GM18519 (cell line): ENCODE measurements around the gene TMEM63A.
A peak's percentile ranks its signal among the peaks of the same experiment; 100 is the strongest.

Source experiments
- ATAC-seq: cut with Tn5 transposase; IDR thresholded peaks from one replicate; pipeline ENCODE4 v1.9.1; 2021; ENCODE audit warnings: mild to moderate bottlenecking, moderate library complexity; ENCODE audit not compliant: unreplicated experiment, low FRiP score

The TMEM63A gene

DNA sequence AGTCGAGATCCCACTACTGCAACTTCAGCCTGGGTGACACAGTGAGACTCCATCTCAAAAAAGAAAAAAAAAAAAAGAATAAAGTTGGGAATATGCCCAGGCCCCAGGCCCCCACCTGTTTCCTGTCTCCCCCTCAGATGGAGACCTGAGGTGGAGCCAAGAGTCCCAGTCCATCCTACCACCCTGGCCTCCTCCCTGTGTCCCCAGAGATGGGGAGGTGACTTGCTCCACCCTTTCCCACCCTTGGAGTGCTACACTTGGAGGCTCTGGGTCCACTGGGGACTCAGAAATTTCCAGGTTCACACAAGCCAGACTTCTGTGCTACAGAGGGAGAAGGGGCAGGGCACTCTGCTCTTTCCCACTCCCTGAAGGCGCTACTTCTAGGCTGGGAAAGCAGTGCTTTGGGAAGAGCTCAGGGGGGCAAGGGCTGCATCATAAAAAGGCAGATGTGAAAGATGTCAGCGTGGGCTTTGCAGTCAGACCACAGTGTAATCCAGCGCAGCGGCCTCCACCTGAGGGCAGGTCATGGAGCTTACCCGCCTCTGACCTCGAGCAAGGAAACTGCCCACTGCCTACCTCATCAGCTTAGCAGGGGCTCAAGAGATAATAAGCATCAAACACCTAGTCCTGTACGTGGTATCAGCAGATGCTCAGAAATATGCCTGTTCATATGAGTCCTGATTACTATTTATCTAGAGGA, 13.4 kb downstream of the TMEM63A start:
- ATAC-seq, result no peak

DNA sequence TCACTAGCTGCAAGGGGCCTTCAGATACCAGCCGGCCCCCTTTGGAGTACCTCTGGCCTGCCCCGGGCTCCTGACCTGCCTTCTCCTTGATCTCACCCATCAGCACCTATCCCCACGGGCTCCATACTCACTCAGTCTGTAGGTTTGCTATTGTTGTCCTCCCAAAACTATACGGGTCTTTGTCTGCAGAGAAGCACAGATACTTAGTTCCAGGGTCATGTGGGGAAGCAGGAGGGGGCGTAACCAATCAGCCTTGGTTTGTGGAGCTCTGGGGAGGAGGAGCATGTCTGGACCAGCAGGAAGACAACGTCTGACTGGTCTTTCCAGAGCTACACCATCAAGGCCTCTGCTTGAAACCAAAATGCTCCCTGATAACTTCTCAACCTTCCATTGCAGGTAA, 15.2 kb downstream of the TMEM63A start:
- ATAC-seq, result no peak

DNA sequence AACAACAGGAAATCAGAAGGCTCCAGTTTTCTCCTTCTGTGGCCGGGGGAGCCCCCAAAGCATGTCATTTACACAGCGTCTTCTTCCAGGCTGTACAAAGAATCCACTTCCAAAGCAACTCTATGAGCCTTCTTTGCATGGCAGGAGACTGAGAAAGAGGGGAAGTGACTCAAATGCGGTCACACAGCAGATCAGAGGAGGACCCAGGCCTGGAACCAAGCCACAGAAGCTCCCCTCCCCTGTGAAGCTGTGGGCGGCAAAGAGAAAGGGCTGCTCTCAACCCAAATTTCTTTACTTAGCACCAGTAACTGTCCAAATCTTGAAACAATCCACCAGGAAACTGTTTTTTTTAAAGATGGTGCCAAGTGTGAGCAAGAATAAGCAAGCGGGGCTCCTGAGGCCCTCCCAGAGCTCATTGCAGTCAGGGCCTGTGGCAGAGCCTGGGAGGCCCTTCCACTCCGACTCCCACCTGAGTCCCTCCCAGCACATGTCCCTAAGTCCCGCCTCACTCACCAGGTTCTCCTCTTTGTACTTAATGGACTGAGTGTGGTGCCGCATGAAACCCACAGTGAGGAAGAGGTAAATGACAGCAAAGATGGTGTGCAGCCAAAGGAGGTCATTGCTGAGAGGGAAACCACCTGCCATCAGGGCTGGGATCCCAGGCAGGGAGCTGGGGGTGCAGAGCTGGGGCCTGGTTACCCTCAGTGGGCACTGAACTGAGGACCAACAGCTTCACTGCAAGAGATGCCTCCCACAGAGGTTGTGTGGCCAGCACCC, 15.9 kb downstream of the TMEM63A start:
- no peak for ATAC-seq

DNA sequence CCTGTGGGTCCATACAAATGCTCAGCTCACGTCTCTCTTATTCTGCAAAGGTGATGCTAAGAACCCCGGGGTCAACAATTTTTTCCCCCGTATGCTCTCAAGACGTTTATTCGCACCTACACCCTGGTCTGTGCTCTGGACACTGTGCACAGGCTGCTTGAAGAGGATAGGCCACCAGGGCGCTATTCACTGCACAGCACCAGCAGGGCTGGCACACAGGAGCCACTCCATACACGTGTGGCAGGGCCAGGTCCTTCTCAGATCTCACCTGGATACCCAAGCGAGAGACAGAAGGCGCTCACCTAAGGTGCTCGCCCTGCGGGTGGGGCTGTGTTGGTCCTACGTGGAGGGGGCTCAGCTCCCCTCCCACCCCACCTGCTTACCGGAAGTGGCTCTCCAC, 16.7 kb downstream of the TMEM63A start:
- ATAC-seq, result no peak

DNA sequence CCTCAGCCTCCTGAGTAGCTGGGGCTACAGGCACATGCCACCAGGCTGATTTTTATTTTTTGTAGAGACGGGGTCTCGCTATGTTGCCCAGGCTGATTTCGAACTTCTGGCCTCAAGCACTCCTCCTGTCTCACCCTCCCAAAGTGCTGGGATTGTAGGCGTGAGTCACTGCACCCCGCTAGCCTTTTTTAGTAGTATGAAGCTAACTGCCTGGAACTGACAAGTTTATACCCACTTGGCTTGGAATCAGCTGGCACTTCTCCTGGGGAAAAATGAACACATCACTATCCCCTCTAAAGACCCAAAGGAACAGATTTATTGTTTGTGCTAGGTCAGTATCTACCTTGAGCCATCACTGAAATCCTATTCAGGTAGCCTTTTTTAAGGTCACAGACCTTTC, 19.0 kb downstream of the TMEM63A start:
- ATAC-seq, result no peak

DNA sequence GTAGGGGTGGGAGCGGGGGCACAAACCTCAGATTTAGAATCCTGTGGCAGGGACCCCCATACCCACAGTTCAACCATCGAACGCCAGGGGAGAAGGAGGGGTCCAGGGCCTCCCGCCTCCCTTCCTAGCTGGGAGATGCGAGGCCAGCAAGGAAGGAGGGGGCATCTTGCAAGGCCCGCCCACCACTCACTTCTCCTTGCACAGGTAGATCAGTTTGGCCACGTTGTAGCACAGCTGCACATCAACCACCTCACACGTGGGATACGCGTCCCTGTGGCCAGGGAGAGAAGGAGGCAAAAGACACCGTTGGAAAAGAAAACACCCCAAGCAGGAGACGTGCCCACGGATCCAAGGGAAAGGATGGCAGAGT, 19.6 kb downstream of the TMEM63A start:
- ATAC-seq, result no peak

DNA sequence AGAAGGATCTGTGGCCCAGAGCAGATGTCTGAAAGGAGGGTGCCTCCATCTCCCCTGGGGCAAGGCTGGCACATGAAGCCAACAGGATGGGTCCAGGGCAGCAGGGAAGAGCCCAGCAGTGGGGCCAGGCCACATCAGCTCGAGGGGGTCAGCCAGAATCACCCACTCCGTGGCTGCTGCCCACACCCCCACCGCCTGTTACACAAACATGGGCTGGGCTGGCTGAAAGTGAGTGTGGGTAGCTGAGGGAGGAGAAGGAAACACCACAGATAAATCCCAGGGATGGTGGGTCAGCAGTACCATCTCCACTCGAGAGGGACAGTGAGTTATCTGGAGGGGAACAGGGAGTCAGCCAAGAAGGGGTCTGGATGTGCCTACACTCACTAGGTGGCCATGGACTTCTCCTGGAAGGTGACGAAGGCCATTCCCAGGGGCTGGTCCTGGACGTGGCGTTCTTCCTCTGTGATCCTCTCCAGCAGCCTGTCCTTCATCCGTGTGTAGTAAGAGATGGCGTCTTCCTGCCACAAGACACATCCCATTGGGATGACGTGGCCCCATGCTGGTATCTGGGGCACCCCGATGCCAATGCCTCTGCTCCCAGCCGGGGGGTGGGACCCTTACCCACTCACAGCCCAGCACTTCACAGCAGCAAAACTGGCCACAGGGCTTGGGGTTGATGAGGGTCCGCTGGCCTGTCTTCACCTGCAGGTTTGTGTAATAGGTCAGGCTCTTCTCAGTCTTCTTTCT, 20.2 kb downstream of the TMEM63A start:
- ATAC-seq, result no peak

DNA sequence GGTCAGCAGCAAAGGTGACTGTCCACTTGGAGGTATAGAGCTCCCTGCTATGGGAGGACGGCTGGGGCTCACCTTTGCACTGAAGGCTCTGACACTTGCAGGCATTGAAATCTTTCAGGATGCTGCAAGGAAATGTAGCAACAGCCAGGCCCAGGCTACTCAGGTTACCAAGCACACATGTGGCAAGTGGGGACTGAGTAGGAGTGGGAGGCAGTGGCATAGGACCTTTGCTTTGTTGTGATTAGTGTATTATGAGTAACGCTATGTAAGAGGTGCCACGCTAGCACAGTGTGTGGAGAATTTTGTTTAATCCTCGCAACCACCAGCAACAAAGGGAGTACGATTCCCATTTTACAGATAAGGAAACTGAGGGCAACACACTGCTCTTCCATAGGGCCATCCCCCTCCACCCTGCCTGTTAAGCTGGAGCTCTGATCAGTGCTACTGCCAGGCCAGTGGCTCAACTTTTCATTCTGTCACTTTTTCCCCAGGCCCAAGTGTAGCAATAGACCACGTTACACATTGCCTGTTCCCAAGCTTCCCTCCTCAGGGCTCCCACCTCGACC, 21.2 kb downstream of the TMEM63A start:
- no peak for ATAC-seq

DNA sequence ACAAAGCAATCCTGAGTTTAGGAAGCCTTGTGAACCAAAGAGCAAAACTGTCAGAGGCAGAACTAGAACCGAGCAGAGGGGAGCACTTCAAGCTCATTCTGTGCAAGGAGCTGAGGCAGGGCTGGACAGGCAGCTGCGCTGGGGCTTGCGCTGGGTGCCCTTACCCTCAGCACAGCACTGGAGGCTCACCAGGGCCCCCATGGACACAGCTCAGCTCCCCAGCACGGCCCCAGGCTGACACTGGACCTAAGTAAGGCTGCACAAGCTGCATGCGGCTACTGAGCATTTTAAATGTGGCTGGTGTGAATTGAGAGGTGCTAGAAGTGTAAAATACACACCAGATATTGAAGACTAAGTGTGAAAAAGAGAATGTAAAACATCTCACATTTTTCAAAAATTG, 22.1 kb downstream of the TMEM63A start:
- ATAC-seq, result no peak

DNA sequence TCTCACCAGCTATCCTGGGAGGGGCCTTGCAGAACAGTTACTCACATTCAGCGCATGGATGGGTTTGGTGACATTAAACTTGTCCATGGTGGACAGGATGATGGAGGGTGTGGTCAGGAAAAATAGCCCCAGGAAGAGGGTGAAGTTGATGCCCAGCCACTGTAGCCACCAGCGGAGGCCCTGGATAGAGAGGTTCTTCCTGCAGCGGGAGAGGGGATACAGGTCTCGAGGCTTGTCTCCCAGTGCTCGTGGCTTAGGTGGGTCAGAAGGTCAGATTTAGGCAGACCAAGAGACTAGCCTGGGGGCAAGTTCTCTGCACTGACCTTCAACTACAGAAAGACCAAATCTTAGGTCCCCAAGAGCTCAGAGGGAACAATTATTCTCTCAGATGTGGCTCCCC, 23.0 kb downstream of the TMEM63A start:
- ATAC-seq, result no peak

DNA sequence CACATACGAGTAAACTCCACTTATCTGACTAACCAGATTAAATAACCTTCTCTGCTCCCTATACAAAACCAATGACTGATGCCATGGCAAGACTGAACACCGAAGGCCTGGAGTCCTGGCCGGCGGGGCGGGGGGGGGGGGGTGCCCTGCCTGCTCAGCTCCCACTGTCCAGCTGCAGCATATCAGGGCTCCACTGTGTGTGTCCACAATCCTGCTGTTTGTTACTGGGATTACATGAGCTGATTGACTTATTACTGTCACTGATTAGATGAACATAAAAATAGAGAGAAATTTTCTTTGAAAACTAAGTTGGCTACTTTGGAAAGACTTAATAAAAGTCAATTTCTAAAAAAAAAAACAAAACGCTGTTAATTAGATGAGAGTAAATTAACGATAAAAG, 24.9 kb downstream of the TMEM63A start:
- no peak for ATAC-seq

DNA sequence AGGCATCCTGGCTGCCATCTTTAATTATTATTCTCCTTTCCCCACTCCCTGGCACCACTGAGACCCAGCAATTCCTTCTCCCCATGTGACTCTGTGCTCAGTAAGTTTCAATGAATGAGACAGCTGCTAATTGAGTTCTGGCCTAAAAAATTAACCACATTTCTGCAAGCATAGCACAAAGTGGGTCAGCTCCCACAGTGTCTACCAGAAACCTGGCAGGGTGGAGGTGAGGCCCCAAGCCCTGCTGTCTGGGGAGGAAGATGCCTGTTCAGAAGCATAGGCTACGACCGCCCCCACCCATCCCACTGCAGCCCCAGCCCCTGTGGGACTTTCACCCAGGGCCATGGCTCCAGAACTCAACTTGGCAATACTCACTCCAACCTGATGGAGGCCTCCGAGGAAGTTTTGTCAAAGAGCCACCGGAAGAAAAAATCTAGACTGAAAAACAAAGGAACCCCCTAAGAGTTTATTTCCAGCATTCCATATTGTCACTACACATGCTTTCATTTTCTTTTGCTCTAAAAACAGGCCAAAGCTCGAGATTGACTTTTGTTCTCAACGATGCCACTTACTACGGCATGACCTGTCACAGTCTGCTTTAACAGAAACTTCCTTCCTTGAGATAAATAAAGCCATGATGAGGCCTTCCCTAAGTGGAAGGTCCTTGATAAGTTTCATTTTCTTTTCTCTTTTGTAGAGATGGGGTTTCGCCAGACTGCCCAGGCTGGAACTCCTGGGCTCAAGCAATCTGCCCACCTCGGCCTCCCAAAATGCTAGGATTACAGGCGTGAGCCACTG, 26.5 kb downstream of the TMEM63A start:
- no peak for ATAC-seq

DNA sequence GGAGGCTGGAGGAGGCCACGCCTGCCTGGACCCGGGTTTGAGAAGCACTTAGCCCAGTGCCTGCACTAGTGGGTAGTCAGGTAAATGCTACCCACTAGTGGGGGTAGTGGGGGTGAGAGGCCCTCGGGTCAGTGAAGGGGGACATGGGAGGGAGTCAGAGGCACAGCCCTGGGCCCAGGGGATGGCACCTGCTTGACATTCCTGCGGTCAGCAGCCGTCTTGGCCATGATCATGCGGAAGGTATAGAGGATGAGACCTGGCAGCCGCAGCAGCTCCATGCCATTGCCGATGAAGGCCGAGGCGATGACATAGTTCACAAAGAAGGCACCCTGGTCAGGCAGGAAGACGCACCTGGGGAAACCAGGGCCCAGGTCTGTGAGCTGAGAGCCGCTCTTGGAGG, 28.7 kb downstream of the TMEM63A start:
- no peak for ATAC-seq

DNA sequence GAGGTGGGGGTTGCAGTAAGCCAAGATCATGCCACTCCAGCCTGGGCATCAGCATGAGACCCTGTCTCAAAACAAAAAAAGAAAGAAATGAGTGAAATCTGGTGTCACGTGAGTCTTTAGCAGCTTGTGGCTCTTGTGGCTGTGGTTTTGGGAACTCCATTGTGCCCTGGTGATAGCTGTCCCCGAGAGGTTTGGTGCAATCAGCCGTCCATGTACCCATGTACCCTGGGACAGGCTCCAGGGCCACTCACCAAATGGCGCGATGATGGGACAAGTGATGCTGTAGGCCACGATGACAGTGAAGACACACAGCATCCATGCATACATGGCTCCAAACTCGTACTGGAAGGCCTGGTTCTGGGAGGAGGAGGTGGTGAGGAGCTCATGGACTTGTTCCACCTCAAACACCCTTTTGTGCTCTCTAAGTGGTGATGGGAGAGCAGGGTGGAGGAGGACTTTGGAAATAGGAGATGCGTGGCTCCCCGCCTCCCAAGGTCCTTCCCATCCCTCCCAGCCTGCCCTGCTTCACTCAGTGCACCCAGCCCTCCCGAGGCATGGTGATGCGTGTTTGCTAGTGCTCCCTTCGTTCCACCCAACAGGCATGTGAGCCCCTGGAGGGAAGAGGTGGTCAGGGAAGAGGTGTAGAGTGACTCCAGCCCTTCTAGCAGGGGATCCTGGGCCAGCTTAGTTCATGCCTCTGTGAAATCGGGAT, 29.6 kb downstream of the TMEM63A start:
- no peak for ATAC-seq

DNA sequence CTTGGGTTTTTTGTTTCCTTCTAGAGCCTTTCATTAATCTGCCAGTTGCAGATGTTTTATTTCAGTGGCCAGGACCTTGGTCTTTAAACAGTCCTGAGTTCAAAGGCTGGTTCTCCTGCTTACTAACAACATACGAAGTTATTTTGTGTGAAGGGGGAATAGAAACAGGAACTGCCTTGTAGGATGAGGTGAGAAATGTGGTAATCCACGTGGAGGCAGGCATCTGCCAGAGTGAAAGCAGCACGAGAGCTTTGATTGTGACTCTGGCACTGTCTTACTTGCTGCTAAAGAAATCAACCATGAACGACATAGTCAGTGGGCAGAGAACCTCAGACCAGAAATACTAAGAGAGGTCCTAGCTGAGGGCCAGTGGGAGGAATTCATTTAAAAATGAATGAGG, 30.4 kb downstream of the TMEM63A start:
- ATAC-seq, result peak; percentile 42

DNA sequence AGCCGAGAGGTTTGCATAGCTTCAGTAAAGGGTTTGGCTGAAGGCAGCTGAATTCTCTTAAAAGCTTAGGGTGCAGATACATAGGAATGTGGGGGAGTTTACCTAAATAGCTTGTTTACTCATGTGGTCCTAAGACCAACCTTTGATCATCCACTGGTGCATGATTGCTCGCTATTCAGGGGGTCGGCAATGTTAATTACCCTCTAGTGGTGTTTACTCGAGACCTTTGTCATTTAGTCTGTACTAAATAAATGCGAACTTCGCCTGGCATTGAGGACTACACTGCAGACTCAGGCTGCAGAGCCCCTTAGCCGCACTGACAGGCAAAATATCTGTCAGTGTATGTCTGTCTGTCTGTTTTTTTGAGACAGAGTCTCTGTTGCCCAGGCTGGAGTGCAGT, 31.8 kb downstream of the TMEM63A start:
- no peak for ATAC-seq

DNA sequence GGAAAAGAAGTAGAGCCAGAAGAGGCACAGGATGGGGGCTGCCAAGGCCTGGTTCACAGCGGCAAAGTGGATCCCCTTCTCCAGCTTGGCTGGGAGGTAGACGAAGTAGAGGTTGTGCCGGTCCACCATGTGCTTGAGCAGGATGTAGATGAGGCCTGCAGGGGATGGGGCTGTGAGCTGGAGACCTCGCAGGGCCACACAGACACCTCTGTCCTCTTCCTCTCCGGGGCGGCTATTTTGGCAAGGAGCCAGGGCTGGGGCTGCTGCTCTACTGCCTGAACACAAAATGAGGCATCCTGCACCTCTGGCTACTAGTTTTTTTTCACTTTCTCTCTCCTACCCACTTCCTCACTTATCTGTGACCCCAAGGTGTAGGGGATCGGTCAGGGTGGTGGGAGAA, 32.3 kb downstream of the TMEM63A start:
- ATAC-seq, result no peak

DNA sequence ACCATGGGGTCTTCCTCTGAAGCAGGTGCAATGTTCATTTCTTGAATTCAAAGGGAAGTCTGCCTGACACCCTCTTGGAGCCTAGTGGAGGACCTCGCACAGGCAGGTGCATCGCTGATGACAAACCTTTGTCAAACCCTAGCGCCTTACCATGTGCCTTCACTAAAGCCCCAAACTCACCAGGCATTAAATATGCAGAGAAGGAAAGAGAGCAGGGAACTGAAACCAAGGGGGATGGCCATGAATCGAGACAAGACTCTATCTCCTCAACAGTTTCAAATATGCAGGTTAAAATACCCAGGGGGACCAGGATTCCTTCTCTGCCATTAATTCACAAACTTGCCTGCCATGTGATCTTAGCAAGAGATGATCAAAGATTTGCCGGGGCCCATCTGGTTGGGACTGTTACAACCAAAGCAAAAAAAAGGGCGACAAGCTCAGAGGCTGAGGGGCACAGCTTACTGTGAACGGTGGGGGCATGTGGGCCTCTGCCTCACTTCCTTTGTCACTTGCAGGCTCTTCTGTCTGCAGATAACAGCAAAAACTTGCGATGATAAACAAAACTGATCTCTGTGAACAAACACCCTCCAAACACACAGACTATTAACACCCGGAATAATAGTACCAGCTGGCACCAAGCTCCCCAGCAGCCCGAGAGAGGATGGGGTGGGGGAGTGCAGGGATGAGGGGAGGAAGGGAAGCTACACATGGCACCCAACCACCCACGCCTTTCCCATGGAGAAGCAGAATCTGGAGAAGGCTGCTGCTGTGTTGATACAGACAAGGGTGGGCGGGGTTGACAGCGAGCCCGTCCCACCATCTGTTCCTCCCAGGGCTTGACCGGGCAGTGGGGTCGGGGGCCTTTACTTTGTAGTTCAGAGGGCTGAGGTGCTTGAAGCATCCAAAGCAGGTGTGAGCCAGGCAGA, 33.9 kb downstream of the TMEM63A start:
- peak; percentile 55 for ATAC-seq

DNA sequence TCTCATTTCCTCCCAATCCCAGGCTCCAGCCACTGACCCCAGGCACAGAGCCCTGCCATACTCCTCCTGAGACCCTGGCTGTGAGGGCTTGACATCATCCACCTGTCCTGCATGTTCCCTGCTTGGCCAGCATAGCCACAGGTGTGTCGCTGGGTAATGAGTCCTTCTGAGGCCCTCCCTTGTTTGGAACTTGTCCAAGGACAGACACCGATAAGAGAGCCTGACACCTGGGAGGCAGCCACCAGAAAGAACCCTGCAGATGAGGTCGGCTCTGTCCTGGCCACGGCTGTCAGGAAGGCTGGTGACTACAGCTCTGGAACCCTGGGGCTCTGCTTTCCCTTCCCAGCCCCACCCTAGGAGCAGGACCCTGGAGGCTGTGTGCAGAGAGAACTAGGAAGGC, 34.6 kb downstream of the TMEM63A start:
- no peak for ATAC-seq
